ENCODE measurements around the gene ATP11A. TPM values are rescaled to one million over a fixed set of nuclear protein-coding genes. Genes with fewer than 3 reads are reported as not detected.
A peak's percentile ranks its signal among the peaks of the same experiment; 100 is the strongest.

ATP11A gene
- total RNA-seq, 1 donor from 2014 or later, result 70.9 TPM

DNA sequence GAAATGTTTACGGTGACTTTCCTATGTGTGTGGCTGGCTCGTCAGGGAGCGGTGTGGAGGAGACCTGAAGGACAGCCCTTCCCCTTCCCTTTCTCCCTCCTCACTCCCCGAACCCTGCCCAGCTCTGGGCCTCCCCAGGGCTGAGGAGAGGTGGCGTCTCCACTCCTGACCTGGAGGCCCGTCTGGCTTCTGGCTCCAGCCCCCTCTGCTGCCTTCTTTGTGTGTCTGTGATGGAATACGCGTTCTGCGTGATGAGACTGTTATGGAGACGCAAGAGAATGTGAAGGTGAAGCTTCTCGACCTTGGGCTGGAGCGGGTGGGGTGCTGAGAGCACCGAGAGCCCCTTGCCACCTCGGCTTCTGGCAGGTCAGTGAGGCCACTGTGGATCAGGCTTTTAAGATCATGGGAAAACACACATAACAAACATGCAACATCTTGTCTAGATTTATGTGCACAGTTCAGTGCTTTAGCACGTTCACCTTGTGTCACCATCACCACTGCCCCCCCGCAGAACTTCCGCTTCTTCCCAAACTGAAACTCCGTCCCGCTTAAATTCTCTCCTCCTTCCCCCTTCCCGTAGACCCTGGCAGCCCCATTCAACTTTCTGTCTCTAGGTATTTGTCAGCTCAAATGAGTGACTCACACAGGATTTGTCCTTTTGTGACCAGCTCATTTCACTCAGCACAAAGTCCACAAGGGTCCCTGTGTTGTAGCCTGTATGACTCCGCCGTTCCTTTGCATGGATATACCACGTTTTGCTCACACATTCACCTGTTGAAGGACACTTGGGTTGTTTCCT is 24.7 kb downstream of the ATP11A start:
- Mint-ChIP-seq H3K4me3 (peak overlapping the region; percentile 28), H3K27me3 (no peaks in the 10 kb centered on the region), H3K27ac (peak overlapping the region; percentile 79), H3K36me3 (peaks cover 19% of the 10 kb centered on the region), H3K9me3 (peaks cover 7% of the 10 kb centered on the region), H3K4me1 (ENCODE audit: unreplicated experiment) (peaks cover 54% of the 10 kb centered on the region)
- no peak for DNase-seq (ENCODE audit: extremely low spot score, unreplicated experiment)
- no peak for TF ChIP-seq CTCF (conservative IDR thresholded peaks at IDR 0.05)

DNA sequence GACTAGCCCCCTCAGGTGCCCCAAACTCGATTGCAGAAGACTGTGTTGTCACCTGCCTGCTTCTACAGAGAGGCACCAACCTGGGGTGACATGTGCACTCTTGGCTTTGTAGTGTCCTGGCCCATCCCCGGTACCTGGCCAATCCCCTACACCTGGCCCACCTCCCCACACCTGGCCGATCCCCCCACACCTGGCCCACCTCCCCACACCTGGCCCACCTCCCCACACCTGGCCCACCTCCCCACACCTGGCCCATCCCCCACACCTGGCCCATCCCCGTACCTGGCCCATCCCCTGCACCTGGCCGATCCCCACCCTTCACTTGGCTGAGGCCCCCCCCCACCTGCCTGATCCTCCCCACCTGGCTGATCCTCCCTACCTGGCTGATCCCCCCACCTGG is 25.4 kb downstream of the ATP11A start:
- peak overlapping the region; percentile 79 for H3K27ac Mint-ChIP-seq

GRCh38 chr13:112715715-112716460 is 26.1 kb downstream of the ATP11A start:
- Mint-ChIP-seq H3K4me1 (ENCODE audit: unreplicated experiment) (peaks cover 49% of the 10 kb centered on the region), H3K4me3 (no peak overlapping the region), H3K27me3 (no peaks in the 10 kb centered on the region), H3K36me3 (peaks cover 25% of the 10 kb centered on the region), H3K27ac (no peak overlapping the region), H3K9me3 (peaks cover 12% of the 10 kb centered on the region)
- DNase-seq (ENCODE audit: extremely low spot score, unreplicated experiment), result no peak
- no peak for TF ChIP-seq CTCF (conservative IDR thresholded peaks at IDR 0.05)

More for the DNA sequence above, 25.4 kb downstream of the ATP11A start:
- H3K36me3 Mint-ChIP-seq, result peaks cover 23% of the 10 kb centered on the region
- TF ChIP-seq CTCF (conservative IDR thresholded peaks at IDR 0.05), result no peak
- H3K27me3 Mint-ChIP-seq, result no peaks in the 10 kb centered on the region
- DNase-seq (ENCODE audit: extremely low spot score, unreplicated experiment), result no peak
- H3K4me3 Mint-ChIP-seq, result no peak overlapping the region
- peaks cover 11% of the 10 kb centered on the region for H3K9me3 Mint-ChIP-seq
- H3K4me1 Mint-ChIP-seq (ENCODE audit: unreplicated experiment), result peaks cover 53% of the 10 kb centered on the region

DNA sequence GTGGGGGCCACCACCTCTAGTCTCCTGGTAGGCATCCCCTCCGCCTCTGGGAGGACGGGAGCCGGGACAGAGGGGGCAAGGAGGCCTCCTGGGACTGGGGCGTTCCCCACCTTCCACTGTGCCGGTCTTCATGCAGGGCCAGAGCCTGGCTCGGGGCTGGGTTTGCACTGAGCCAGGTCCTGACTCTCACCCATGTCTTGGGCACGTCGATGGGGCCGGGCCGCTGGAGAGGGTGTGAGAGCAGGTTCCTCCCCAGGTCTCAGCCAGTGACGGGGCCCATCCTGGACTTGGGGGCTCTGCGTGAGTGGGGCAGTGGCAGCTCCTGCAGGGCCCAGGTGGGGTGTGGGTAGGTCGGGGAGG is 26.6 kb downstream of the ATP11A start:
- peaks cover 12% of the 10 kb centered on the region for H3K9me3 Mint-ChIP-seq
- H3K36me3 Mint-ChIP-seq, result peaks cover 30% of the 10 kb centered on the region
- peaks cover 49% of the 10 kb centered on the region for H3K4me1 Mint-ChIP-seq (ENCODE audit: unreplicated experiment)

More for the DNA sequence above, 26.6 kb downstream of the ATP11A start:
- DNase-seq (ENCODE audit: extremely low spot score, unreplicated experiment), result no peak
- H3K27me3 Mint-ChIP-seq, result no peaks in the 10 kb centered on the region
- TF ChIP-seq CTCF (conservative IDR thresholded peaks at IDR 0.05), result no peak
- H3K4me3 Mint-ChIP-seq, result no peak overlapping the region
- no peak overlapping the region for H3K27ac Mint-ChIP-seq
